Neural cell (in vitro differentiated cells): ENCODE results near the gene ALKBH8. TPM values are rescaled to one million over a fixed set of nuclear protein-coding genes. Genes with fewer than 3 reads are reported as not detected.
"Not testable (repeated sequence)": the region's sequence is repeated elsewhere in the genome, so short reads cannot be mapped to it uniquely, and the experiment has no call there.

Experiments used
- H2AFZ ChIP-seq: fragments of 200-600, 300-800 bp; sonication (generic), shearing (Covaris generic); 2 replicates; pipeline ENCODE4 v1.6.0; 2014; ENCODE audit warnings: low read depth, mild to moderate bottlenecking, antibody characterized with exemption, low read length, moderate library complexity
- H3F3A ChIP-seq: fragments of 200-600 bp; shearing (Covaris generic); 2 replicates; pipeline ENCODE4 v1.6.1; 2016; ENCODE audit warnings: mild to moderate bottlenecking, moderate library complexity, mixed read lengths, antibody characterized with exemption, low read length; ENCODE audit not compliant: insufficient read depth, poor library complexity, severe bottlenecking
- H3K27ac ChIP-seq: fragments of 200-600, 300-800 bp; sonication (generic), shearing (Covaris generic); 2 replicates; pipeline ENCODE4 v1.5.1; 2014; ENCODE audit warnings: mild to moderate bottlenecking, low read length, moderate library complexity
- H3K27me3 ChIP-seq: fragments of 300-800, 200-600 bp; sonication (generic), shearing (Covaris generic); 2 replicates; pipeline ENCODE4 v1.6.0; 2014; ENCODE audit warnings: mild to moderate bottlenecking, low read depth, low read length, moderate library complexity; ENCODE audit not compliant: insufficient read depth
- H3K36me3 ChIP-seq: fragments of 300-800, 200-600 bp; sonication (generic), shearing (Covaris generic); 2 replicates; pipeline ENCODE4 v1.5.1; 2014; ENCODE audit warnings: mild to moderate bottlenecking, antibody characterized with exemption, low read length, moderate library complexity; ENCODE audit not compliant: insufficient read depth
- H3K4me2 ChIP-seq: fragments of 300-800, 200-600 bp; sonication (generic), shearing (Covaris generic); 2 replicates; pipeline ENCODE4 v1.6.0; 2014; ENCODE audit warnings: mild to moderate bottlenecking, low read length
- H3K4me3 ChIP-seq: fragments of 300-800, 200-600 bp; sonication (generic), shearing (Covaris generic); 2 replicates; pipeline ENCODE4 v1.5.1; 2014; ENCODE audit warnings: mild to moderate bottlenecking, low read length, moderate library complexity
- H3K79me2 ChIP-seq: fragments of 200-600 bp; shearing (Covaris generic); replicated peaks from 2 replicates; pipeline ENCODE4 v1.6.0; 2014; ENCODE audit warnings: mild to moderate bottlenecking, low read length, moderate library complexity; ENCODE audit not compliant: insufficient read depth
- H3K9ac ChIP-seq: fragments of 300-800, 200-600 bp; sonication (generic), shearing (Covaris generic); 2 replicates; pipeline ENCODE4 v1.6.1; 2016; ENCODE audit warnings: mild to moderate bottlenecking, low read length, mixed read lengths
- H3K9me2 ChIP-seq: fragments of 200-600 bp; shearing (Covaris generic); 2 replicates; pipeline ENCODE4 v1.6.1; 2016; ENCODE audit warnings: mild to moderate bottlenecking, low read length, mixed read lengths; ENCODE audit not compliant: insufficient read depth
- H3K9me3 ChIP-seq: fragments of 200-600, 300-800 bp; sonication (generic), shearing (Covaris generic); 2 replicates; pipeline ENCODE4 v1.6.1; 2016; ENCODE audit warnings: mild to moderate bottlenecking, mixed run types, low read length, moderate library complexity, mixed read lengths
- H4K20me1 ChIP-seq: fragments of 200-600 bp; shearing (Covaris generic); 2 replicates; pipeline ENCODE4 v1.6.1; 2016; ENCODE audit warnings: mild to moderate bottlenecking, mixed run types; ENCODE audit not compliant: insufficient read depth
- CTCF ChIP-seq: fragments of 450-650 bp; IDR thresholded peaks from 2 replicates; pipeline ENCODE4 v1.5.1; 2014; ENCODE audit warnings: antibody characterized with exemption, mild to moderate bottlenecking, moderate library complexity; ENCODE audit not compliant: poor library complexity, severe bottlenecking
- EP300 ChIP-seq: fragments of 450-650 bp; conservative IDR thresholded peaks from 2 replicates; pipeline ENCODE4 v1.6.1; 2014; ENCODE audit warnings: antibody characterized with exemption, mild to moderate bottlenecking, moderate library complexity; ENCODE audit not compliant: poor library complexity, severe bottlenecking
- EZH2 ChIP-seq: fragments of 200-600, 300-800 bp; shearing (Covaris generic), sonication (generic); IDR thresholded peaks from 2 replicates; pipeline ENCODE4 v1.6.1; 2014; ENCODE audit warnings: antibody characterized with exemption, low read length, borderline replicate concordance, mild to moderate bottlenecking; ENCODE audit not compliant: insufficient read depth, poor library complexity, severe bottlenecking
- MXI1 ChIP-seq: fragments of 450-650 bp; conservative IDR thresholded peaks from 2 replicates; pipeline ENCODE4 v1.6.1; 2014; ENCODE audit warnings: antibody characterized with exemption, mild to moderate bottlenecking; ENCODE audit not compliant: poor library complexity, severe bottlenecking
- POLR2AphosphoS5 ChIP-seq: IDR thresholded peaks from 2 replicates; pipeline ENCODE4 v1.6.1; 2012
- RAD21 ChIP-seq: fragments of 450-650 bp; conservative IDR thresholded peaks from 2 replicates; pipeline ENCODE4 v1.6.1; 2014; ENCODE audit warnings: antibody characterized with exemption, mild to moderate bottlenecking, moderate library complexity
- REST ChIP-seq: IDR thresholded peaks from 2 replicates; pipeline ENCODE4 v1.6.1; 2012; ENCODE audit warnings: borderline replicate concordance
- SMC3 ChIP-seq: fragments of 450-650 bp; conservative IDR thresholded peaks from 2 replicates; pipeline ENCODE4 v1.6.1; 2014; ENCODE audit warnings: antibody characterized with exemption, mild to moderate bottlenecking, moderate library complexity; ENCODE audit not compliant: poor library complexity
- TAF1 ChIP-seq: IDR thresholded peaks from 2 replicates; pipeline ENCODE4 v1.6.1; 2012; ENCODE audit warnings: low read depth
- polyA plus RNA-seq: library from polyadenylated mRNA; depleted of rRNA; stranded (reverse); fragments of >200 nt; gene quantifications from 2 replicates; pipeline ENCODE4 v1.2.3, GENCODE V29; 2014

ALKBH8 gene
- polyA plus RNA-seq, 1 donor from 2014 or later, result 7.6 TPM

- TF ChIP-seq TAF1 (no peak), EZH2 (no peak), CTCF (no peak), POLR2AphosphoS5 (no peak), REST (no peak), SMC3 (no peak), MXI1 (no peak), RAD21 (no peak), EP300 (no peak)
- Histone ChIP-seq H3K9ac (no peak overlapping the region), H3K79me2 (no peaks in the 10 kb centered on the region)
Observed at GRCh38 chr11:107467696-107468095, 97.8 kb downstream of the ALKBH8 start.

GRCh38 chr11:107466275-107466866 is 99.2 kb downstream of the ALKBH8 start:
- H4K20me1 ChIP-seq, H3K79me2 ChIP-seq: not testable (repeated sequence)

More at GRCh38 chr11:107467696-107468095, 97.8 kb downstream of the ALKBH8 start:
- Histone ChIP-seq H3K27me3 (no peaks in the 10 kb centered on the region), H4K20me1 (no peaks in the 10 kb centered on the region), H3K4me3 (no peak overlapping the region), H3K9me2 (no peaks in the 10 kb centered on the region), H3K36me3 (no peaks in the 10 kb centered on the region), H2AFZ (no peak overlapping the region), H3K4me2 (no peak overlapping the region), H3K9me3 (no peaks in the 10 kb centered on the region), H3F3A (no peaks in the 10 kb centered on the region), H3K27ac (no peak overlapping the region)

More at GRCh38 chr11:107466275-107466866, 99.2 kb downstream of the ALKBH8 start:
- not testable (repeated sequence) for H3K27me3 ChIP-seq, H3K9me2 ChIP-seq, H3F3A ChIP-seq, H3K36me3 ChIP-seq, H3K9me3 ChIP-seq, H3K9ac ChIP-seq, H3K27ac ChIP-seq, H3K4me2 ChIP-seq, H3K4me3 ChIP-seq, H2AFZ ChIP-seq
